Stimulated activated CD4-positive, alpha-beta T cell treated with anti-CD3 and anti-CD28 coated beads, TNF-alpha, amount 100 ng/mL, for 1 hour (primary cell): ENCODE measurements around the gene ACTR3C.

Source experiments
- DNase-seq, 3 donors: peaks; one replicate each; pipeline ENCODE4 v3.0.0-alpha.2; 2020; ENCODE audit warnings: low read depth in 3 of 3, low spot score in 1 of 3

Gene ACTR3C

DNA sequence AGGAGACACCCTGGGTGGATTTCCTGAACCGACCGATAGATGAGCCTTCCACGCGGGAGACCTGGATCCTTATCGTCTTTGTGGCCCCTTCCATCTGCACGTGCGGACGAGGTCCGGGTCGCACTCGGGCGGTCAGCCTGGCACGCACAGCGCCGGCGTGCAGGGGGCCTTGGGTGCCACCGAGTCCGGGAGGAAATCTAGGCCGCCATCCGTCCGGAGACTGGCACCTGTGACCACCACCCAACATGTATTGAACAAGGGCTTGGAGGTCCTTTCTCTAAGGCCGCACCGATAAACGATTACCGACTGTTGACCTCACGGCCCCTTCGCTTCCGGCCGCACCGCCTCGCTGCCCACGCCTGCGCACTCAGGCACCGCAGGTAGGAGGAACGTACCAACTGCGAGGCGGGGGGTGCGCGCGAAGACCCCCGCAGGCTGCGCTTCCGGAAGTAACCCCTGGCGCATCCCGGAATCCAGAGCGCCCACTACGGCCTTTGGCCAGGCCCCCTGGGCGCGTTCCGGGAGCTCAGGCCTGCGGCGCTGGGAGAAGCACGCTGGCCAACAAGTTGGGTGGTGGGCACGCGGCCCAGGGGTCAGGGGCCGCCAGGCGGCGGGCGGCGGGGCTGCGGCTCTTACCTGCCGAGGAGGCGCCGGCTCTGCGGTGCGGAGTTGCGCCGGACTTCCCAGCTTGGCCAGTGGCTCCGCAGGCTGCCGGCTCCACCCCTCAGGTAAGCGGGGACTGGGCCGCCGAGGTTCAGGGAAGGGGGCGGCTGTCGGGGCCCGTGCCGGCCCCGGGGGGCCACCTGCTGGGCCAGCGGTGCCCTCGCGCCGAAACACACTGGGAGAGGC lies at the start of gene ACTR3C, which contains the start of gene LRRC61:
TSS of gene ACTR3C (minus strand) at position 713 of the 849 bp plus-strand sequence. CDS start 28,249 bp downstream, outside the sequence.
TSS of gene LRRC61 (plus strand) at position 523 of the 849 bp plus-strand sequence. CDS start 13,507 bp downstream, outside the sequence.
- DNase-seq = peak; percentile 19 to 51 (median 21)

DNA sequence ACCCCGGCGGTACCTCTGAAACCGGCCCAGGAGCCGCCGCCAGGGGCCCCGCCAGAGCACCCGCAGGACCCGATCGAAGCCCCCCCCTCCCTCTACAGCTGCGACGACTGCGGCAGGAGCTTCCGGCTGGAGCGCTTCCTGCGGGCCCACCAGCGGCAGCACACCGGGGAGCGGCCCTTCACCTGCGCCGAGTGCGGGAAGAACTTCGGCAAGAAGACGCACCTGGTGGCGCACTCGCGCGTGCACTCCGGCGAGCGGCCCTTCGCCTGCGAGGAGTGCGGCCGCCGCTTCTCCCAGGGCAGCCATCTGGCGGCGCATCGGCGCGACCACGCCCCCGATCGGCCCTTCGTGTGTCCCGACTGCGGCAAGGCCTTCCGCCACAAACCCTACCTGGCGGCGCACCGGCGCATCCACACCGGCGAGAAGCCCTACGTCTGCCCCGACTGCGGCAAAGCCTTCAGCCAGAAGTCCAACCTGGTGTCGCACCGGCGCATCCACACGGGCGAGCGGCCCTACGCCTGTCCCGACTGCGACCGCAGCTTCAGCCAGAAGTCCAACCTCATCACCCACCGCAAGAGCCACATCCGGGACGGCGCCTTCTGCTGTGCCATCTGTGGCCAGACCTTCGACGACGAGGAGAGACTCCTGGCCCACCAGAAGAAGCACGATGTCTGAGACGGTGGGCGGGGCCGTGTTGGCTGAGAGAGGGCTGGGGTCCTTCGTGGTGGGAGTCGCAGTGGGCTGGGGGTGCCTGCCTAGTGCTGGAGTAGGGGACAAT lies 49.1 kb upstream of the ACTR3C start:
- no peak for DNase-seq

DNA sequence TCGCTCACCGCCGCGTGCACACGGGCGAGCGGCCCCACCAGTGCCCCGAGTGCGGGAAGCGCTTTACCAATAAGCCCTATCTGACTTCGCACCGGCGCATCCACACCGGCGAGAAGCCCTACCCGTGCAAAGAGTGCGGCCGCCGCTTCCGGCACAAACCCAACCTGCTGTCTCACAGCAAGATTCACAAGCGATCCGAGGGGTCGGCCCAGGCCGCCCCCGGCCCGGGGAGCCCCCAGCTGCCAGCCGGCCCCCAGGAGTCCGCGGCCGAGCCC lies 48.6 kb upstream of the ACTR3C start:
- DNase-seq = no peak

- DNase-seq = no peak
Measured at GRCh38 chr7:150371131-150371995, 48.0 kb upstream of the ACTR3C start.

GRCh38 chr7:150370612-150371071 lies 47.3 kb upstream of the ACTR3C start:
- DNase-seq = no peak

GRCh38 chr7:150369748-150370501 lies 46.6 kb upstream of the ACTR3C start:
- DNase-seq = no peak

- peak in 1 of 3 donors; percentile 52 for DNase-seq
Measured at GRCh38 chr7:150368884-150369747, 45.8 kb upstream of the ACTR3C start.

- peak; percentile 52 to 60 (median 55) for DNase-seq
Measured at GRCh38 chr7:150368096-150368883, 44.9 kb upstream of the ACTR3C start, which contains the start of gene REPIN1. TSS of gene REPIN1 (plus strand) at chr7:150368822. CDS start at chr7:150369712, 890 bp downstream.

DNA sequence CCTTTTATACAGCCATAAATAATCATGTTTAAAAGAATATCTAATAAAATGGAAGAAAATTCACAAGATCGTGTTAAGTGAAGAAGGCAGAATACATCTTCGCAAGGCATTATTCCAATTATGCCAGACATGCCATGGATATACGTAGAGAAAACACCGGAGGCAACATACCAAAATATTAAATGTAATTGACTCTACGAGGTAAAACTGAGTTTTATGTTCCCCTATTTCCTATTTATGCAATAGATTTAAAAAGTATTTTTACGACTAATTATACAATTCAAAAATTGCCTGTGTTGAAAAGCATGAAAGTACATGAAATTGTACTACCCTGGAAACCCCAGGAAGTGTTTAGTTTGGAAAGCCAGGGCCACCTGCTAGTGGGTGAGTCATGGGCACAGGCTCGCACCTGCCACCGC lies 44.3 kb upstream of the ACTR3C start:
- no peak for DNase-seq

DNA sequence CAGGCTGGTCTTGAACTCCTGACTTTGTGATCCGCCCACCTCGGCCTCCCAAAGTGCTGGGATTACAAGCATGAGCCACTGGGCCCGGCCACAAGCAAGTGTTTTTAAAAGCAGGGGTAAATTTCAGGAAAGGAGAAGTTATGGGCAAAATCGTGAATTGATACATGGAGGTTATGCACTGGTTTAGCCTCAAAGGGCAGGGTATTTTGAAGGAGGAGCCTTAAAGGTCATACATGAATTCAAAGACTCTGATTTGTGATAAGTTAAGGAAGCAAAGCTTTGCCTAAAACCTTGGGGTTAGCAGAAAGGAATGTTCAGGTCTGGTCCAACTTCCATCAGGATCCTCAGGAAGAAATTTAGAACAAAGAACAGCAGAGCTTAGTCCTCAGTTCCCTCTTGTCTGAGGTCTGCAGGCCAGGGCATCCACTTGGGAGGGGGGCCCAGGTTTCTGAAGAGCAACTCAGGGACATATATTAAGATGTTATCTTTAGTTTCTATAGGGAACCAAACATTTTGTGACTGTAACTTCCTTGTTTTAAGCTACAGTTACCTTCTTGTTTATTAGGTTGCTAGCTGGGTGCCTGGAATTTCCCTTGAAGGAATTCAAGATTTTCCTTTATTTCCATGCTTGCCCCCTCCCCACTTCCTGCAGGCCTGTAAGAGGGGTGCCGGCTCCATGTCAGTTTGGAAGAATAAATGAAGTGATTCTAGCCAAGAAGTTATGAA lies 42.5 kb upstream of the ACTR3C start:
- DNase-seq = no peak

DNA sequence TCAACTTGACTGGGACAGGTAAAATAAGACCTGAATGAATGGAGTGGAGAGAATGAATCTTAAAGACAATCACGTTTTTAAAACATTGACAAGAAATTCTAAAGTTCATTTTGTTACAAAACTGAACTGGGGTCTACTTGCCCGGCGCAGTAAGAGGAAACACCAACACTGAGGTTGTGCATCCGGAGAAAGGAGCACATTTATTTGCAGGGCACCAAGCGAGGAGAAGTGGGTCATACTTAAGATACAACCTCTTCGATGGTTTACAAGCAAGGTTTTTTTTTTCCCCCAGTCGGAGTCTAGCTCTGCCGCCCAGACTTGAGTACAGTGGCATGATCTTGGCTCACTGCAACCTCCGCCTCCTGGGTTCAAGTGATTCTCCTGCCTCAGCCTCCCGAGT lies 41.8 kb upstream of the ACTR3C start:
- DNase-seq = no peak

- no peak for DNase-seq
Measured at GRCh38 chr7:150363872-150364271, 40.5 kb upstream of the ACTR3C start.

DNA sequence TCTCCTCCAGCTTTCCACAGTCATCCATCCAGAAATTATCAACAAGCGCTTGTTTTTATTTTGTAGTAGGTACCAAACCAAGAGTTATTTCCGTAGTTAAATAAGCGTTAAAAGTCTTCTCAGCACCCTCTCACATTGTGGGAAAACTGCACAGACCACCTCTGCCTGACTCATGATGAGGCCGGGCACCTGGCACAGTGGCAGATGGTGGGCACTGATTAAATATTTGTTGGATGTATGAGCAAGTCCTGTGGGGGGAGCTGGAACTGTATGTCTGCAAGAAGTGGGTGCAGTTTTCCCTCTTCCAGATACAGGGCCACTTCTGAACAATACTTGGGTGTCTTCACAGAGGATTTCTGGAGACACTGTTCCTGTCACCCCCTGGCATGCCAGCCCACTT lies 40.0 kb upstream of the ACTR3C start:
- DNase-seq = no peak

DNA sequence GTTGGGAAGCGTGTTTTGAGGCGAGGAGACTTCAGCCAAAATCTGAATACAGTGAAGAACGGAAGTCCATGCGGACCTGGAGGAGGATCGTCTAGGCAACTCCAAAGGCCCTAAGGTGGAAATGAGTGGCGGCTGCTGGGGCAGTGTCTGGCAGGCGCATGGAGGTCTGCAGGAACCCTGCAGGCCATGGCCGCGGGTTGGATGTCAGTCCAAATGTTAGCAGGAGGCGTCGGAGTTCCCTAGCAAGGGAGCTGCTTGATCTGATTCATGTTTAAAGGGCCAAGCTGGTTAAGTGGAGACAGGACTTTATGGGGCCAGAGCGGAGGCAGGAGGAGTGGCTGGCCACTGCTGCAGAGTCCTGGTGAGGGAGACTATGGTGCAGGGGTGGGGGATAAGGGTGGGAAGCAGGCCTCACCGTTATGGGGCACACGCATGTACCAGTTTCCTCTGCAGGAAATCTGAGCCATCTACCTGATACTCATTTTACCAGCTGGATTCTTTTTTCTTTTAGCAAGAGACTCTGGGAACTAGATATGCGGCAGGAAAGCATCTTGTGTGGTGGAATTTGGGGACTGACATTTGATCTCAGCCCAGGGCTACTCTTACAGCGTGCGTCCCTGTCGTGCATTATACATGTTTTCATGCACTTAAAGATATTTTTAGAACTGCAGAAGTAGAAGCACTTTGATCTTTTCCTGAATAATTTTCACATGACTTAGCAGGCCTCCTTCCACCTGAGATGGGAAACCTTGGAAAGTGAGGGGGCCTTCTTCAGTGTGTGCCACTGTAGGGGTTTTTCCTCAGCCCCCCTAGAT lies 38.7 kb upstream of the ACTR3C start:
- no peak for DNase-seq

DNA sequence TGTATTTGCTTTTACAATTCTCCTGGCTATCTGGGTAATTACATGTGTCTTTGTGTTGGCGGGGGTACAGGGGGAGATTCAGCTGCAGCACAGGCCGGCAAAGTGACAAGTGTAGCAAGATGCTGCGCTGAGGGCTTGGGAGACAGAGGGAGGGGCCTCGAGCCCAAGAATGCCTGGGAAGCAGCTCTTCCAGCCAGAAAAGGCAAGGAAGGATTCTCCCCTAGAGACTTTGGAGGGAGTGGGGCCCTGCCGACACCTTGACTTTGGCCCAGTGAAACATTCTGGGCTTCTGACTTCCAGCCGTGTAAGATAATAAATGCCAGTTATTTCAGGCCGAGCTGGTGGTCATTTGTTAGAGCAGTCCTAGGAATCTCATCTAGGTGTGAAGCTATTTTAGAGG lies 38.1 kb upstream of the ACTR3C start:
- DNase-seq = no peak

DNA sequence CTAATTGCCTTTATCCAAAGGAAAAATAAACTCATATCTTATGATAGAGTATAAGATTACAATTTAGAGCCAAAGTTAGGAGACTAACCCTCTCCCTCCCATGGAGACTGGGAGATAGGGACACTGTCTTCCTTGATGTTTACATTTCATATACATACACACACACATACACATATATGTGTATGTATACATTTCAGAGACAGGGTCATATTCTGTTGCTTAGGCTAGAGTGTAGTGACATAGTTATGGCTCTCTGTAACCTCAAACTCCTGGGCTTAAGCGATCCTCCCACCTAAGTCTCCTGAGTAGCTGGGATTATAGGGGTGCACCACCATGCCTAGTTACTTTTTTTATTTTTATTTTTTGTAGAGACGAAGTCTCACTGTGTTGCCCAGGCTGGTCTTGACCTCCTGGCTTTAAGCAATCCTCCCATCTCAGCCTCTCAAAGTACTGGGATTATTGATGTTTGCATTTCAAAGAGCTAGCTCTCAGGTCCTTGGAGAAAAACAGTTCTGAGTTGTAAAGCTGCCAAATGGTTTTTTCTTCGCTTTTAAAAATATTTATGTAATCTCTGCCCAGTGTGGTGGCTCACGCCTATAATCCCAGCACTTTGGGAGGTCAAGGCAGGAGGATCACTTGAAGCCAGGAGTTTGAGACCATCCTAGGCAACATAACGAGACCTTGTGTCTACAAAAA lies 37.2 kb upstream of the ACTR3C start:
- DNase-seq = no peak
